Smooth muscle cell (in vitro differentiated cells): Measurements from ENCODE around the gene CBY2. TPM values are rescaled to one million over a fixed set of nuclear protein-coding genes. Genes with fewer than 3 reads are reported as not detected.

Source experiments
- DNase-seq: peaks from one replicate; lab custom pipeline; 2025; ENCODE audit not compliant: unreplicated experiment; lab: John Stamatoyannopoulos, UW
- H2AFZ ChIP-seq: fragments of 200-600 bp; sonication (generic); 2 replicates; pipeline ENCODE4 v1.6.0; 2016; ENCODE audit warnings: antibody characterized with exemption, low read depth, mild to moderate bottlenecking
- H3F3A ChIP-seq: fragments of 200-600 bp; sonication (generic); 2 replicates; pipeline ENCODE4 v1.6.0; 2017; ENCODE audit warnings: antibody characterized with exemption, low read depth
- H3K27ac ChIP-seq: fragments of 200-600 bp; sonication (generic); 2 replicates; pipeline ENCODE4 v1.5.1; 2016; ENCODE audit warnings: low read depth, mild to moderate bottlenecking
- H3K27me3 ChIP-seq: fragments of 200-600 bp; sonication (generic); 2 replicates; pipeline ENCODE4 v1.6.1; 2016; ENCODE audit warnings: low read depth, mild to moderate bottlenecking
- H3K36me3 ChIP-seq: fragments of 200-600 bp; sonication (generic); 2 replicates; pipeline ENCODE4 v1.5.1; 2016; ENCODE audit warnings: low read depth
- H3K4me1 ChIP-seq: fragments of 200-600 bp; sonication (generic); 2 replicates; pipeline ENCODE4 v1.5.1; 2016; ENCODE audit warnings: low read depth
- H3K4me2 ChIP-seq: fragments of 200-600 bp; sonication (generic); 2 replicates; pipeline ENCODE4 v1.6.0; 2016; ENCODE audit warnings: mild to moderate bottlenecking
- H3K4me3 ChIP-seq: fragments of 200-600 bp; sonication (generic); 2 replicates; pipeline ENCODE4 v1.5.1; 2016; ENCODE audit warnings: mild to moderate bottlenecking
- H3K79me2 ChIP-seq: fragments of 200-600 bp; sonication (generic); 2 replicates; pipeline ENCODE4 v1.6.0; 2016; ENCODE audit warnings: low read depth, mild to moderate bottlenecking
- H3K9ac ChIP-seq: fragments of 200-600 bp; sonication (generic); 2 replicates; pipeline ENCODE4 v1.6.0; 2016; ENCODE audit warnings: low read depth
- H3K9me3 ChIP-seq: fragments of 200-600 bp; sonication (generic); replicated peaks from 2 replicates; pipeline ENCODE4 v1.5.1; 2016; ENCODE audit warnings: low read depth
- H4K20me1 ChIP-seq: fragments of 200-600 bp; sonication (generic); 2 replicates; pipeline ENCODE4 v1.6.0; 2016; ENCODE audit warnings: low read depth
- WGBS: methylation state at CpG from one replicate; pipeline ENCODE4 v1.1.7; 2016; ENCODE audit warnings: low lambda C conversion rate; 5-methylcytosine and 5-hydroxymethylcytosine counted together
- polyA plus RNA-seq: library from polyadenylated mRNA; unstranded; fragments of >200 nt; fragmentation: Nextera tagmentation; extraction: Ambion mirVana; gene quantifications from 2 replicates; pipeline ENCODE4 v1.2.1, GENCODE V29; 2016
- total RNA-seq: library from RNA; depleted of rRNA; stranded (reverse); fragments of >200 nt; gene quantifications from 2 replicates; pipeline ENCODE4 v1.2.3, GENCODE V29; 2014
- TF ChIP-seq, protein P1 (sequence below): fragments of 200-600 bp; sonication (generic); IDR thresholded peaks from 2 replicates; pipeline ENCODE4 v1.5.1; 2017; ENCODE audit warnings: borderline replicate concordance, mild to moderate bottlenecking, antibody characterized with exemption; ENCODE audit not compliant: insufficient read depth, poor library complexity, severe bottlenecking

The CBY2 gene
- total and polyA plus RNA-seq, 2 experiments from 2014 or later: not detected

DNA sequence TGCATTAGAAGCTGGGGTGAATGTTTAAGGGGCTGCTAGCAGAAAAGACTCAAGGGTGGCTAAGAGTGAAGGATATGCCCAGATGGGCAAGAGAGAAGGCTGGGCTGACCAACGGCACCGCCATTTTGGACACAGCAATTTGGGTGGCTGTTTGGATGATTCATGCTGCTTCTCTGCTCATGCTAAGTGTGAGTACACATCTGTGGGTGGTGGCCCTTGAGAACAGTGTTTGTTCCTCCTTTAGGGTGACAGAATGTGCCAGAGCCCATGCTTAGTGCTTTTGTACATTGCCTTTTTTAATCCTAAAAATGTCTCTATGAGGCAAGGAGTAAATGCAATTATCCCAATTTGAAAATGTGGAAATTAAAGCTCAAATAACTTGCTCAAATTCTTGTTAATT lies 9.8 kb downstream of the CBY2 start:
- Histone ChIP-seq H2AFZ (no peak overlapping the region), H3K4me2 (no peak overlapping the region), H3K9me3 (no peaks in the 10 kb centered on the region), H3K4me3 (no peak overlapping the region), H3K4me1 (no peaks in the 10 kb centered on the region), H3K36me3 (no peaks in the 10 kb centered on the region), H4K20me1 (no peaks in the 10 kb centered on the region), H3K27ac (no peak overlapping the region), H3K79me2 (no peaks in the 10 kb centered on the region), H3F3A (no peaks in the 10 kb centered on the region), H3K9ac (no peak overlapping the region), H3K27me3 (peaks cover 12% of the 10 kb centered on the region)
- TF ChIP-seq, protein P1, sequence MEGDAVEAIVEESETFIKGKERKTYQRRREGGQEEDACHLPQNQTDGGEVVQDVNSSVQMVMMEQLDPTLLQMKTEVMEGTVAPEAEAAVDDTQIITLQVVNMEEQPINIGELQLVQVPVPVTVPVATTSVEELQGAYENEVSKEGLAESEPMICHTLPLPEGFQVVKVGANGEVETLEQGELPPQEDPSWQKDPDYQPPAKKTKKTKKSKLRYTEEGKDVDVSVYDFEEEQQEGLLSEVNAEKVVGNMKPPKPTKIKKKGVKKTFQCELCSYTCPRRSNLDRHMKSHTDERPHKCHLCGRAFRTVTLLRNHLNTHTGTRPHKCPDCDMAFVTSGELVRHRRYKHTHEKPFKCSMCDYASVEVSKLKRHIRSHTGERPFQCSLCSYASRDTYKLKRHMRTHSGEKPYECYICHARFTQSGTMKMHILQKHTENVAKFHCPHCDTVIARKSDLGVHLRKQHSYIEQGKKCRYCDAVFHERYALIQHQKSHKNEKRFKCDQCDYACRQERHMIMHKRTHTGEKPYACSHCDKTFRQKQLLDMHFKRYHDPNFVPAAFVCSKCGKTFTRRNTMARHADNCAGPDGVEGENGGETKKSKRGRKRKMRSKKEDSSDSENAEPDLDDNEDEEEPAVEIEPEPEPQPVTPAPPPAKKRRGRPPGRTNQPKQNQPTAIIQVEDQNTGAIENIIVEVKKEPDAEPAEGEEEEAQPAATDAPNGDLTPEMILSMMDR: no peak
- WGBS: 95% methylated on average over 2 of the region's 2 CpGs
- no peak for DNase-seq

DNA sequence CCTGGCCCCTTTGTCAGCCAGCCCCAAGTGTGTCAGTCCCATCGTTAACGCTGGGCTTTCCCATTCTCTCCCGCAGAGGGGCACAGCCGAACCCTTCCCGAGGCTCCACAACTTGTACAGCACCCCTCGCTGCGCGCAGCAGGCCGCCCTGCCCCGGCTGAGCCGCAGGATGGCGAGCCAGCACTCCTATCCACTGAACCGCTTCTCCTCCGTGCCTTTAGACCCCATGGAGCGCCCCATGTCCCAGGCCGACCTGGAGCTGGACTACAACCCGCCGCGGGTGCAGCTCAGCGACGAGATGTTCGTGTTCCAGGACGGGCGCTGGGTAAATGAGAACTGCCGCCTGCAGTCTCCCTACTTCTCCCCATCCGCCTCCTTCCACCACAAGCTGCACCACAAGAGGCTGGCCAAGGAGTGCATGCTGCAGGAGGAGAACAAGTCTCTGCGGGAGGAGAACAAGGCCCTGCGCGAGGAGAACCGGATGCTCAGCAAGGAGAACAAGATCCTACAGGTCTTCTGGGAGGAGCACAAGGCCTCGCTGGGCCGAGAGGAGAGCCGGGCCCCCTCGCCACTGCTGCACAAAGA lies 11.1 kb downstream of the CBY2 start:
- H3K27ac ChIP-seq: no peak overlapping the region
- H3K4me3 ChIP-seq: no peak overlapping the region
- TF ChIP-seq, protein P1: no peak
- WGBS: 96% methylated on average over 34 of the region's 34 CpGs
- H3K36me3 ChIP-seq: no peaks in the 10 kb centered on the region
- no peak overlapping the region for H3K9ac ChIP-seq
- H3K4me1 ChIP-seq: no peaks in the 10 kb centered on the region
- H3K27me3 ChIP-seq: peaks cover 12% of the 10 kb centered on the region
- H3F3A ChIP-seq: no peaks in the 10 kb centered on the region
- H3K9me3 ChIP-seq: no peaks in the 10 kb centered on the region
- H2AFZ ChIP-seq: no peak overlapping the region
- DNase-seq: no peak
- H4K20me1 ChIP-seq: no peaks in the 10 kb centered on the region
- no peak overlapping the region for H3K4me2 ChIP-seq
- no peaks in the 10 kb centered on the region for H3K79me2 ChIP-seq

DNA sequence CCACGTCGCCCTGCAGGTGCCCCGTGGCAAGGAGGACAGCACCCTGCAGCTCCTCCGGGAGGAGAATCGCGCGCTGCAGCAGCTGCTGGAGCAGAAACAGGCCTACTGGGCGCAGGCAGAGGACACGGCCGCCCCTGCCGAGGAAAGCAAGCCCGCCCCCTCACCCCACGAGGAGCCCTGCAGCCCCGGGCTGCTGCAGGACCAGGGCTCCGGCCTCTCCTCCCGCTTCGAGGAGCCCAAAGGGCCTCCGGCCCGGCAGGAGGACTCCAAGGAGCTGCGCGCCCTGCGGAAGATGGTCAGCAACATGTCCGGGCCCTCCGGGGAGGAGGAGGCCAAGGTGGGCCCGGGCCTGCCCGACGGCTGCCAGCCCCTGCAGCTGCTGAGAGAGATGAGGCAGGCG lies 11.6 kb downstream of the CBY2 start:
- Histone ChIP-seq H3K4me2 (no peak overlapping the region), H3K4me3 (no peak overlapping the region), H3F3A (no peaks in the 10 kb centered on the region), H3K79me2 (no peaks in the 10 kb centered on the region), H4K20me1 (no peaks in the 10 kb centered on the region), H3K9ac (no peak overlapping the region), H2AFZ (no peak overlapping the region), H3K27me3 (peaks cover 12% of the 10 kb centered on the region), H3K36me3 (no peaks in the 10 kb centered on the region), H3K9me3 (no peaks in the 10 kb centered on the region), H3K4me1 (no peaks in the 10 kb centered on the region), H3K27ac (no peak overlapping the region)
- no peak for DNase-seq
- TF ChIP-seq, protein P1: no peak
- WGBS: 98% methylated on average over 23 of the region's 28 CpGs

DNA sequence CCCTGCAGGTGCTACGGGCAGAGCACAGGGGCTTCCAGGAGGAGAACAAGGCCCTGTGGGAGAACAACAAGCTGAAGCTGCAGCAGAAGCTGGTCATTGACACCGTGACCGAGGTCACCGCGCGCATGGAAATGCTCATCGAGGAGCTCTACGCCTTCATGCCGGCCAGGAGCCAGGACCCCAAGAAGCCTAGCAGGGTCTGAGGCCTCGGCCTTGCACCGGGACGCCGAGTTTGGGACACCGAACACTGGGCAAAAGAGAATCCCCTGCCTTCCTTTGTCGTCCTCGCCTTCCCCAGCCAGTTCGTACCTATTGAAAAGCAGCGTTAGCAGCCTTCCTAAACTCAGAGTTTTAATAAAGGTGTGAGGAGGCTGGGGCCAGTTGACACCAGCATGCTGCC lies 12.1 kb downstream of the CBY2 start:
- 95% methylated on average over 18 of the region's 18 CpGs for WGBS
- no peaks in the 10 kb centered on the region for H4K20me1 ChIP-seq

More for the DNA sequence above, 12.1 kb downstream of the CBY2 start:
- no peak overlapping the region for H3K27ac ChIP-seq
- no peaks in the 10 kb centered on the region for H3K9me3 ChIP-seq
- DNase-seq: no peak
- no peak overlapping the region for H2AFZ ChIP-seq
- H3K9ac ChIP-seq: no peak overlapping the region
- no peaks in the 10 kb centered on the region for H3K4me1 ChIP-seq
- H3K36me3 ChIP-seq: no peaks in the 10 kb centered on the region
- H3K79me2 ChIP-seq: no peaks in the 10 kb centered on the region
- H3F3A ChIP-seq: no peaks in the 10 kb centered on the region
- TF ChIP-seq, protein P1: no peak
- H3K27me3 ChIP-seq: peaks cover 12% of the 10 kb centered on the region
- no peak overlapping the region for H3K4me3 ChIP-seq
- no peak overlapping the region for H3K4me2 ChIP-seq
